DMS153 treated with DMSO at 0.1 percent for 48 hours (cell line): ENCODE data around the gene ITFG1.
A peak's percentile ranks its signal among the peaks of the same experiment; 100 is the strongest.

Source experiments
- DNase-seq: peaks from one replicate; lab custom pipeline; 2025; ENCODE audit not compliant: unreplicated experiment; lab: John Stamatoyannopoulos, UW

The ITFG1 gene

DNA sequence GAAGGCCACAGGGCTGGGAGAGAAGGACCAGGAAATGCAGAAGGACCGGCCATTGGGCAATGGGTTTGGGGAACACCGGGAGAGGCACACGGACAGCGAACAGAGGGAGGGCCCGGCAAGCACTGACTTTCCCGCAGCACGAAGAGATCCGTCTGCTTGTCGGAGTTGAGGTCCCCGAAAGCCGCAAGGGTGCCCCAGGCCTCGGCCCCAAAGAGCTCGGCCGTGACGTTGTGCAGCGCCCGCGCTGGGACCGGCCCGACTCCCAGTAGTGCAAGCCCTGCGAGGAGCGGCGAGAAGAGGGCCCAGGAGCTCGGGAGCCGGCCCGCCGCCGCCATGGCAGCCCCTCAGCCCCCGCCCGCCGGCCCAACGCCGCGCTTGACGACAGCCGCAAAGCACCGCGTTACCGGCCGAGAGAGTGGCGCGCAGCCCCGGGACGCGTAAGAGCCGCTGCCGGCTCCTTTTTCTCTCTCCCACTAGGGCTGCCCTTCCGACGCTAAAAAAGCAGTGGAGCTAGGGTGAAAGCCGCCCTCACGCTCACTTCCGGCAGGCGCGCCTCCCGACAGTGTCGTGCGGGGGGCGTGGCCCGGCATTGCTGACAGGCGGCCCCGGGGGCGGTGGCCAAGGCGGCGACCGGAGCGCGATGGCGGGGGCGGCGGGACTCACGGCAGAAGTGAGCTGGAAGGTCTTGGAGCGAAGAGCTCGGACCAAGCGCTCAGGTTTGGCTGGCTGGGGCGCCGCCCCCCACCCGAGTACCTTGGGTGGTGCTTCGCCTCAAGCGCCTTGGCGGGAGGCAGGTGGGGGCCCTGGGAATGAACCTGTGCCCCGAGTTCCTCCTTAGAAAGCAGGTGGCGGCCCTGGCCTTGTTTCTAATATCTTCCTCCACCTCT, at the start of gene ITFG1, which contains the start of gene PHKB:
Gene ITFG1 (minus strand): TSS at position 353 of the 887 bp plus-strand sequence. CDS start 18 bp downstream, at position 335.
Gene PHKB (plus strand): TSS at position 621 of the 887 bp plus-strand sequence. CDS start 20 bp downstream, at position 641.
- peak; percentile 31 for DNase-seq

DNA sequence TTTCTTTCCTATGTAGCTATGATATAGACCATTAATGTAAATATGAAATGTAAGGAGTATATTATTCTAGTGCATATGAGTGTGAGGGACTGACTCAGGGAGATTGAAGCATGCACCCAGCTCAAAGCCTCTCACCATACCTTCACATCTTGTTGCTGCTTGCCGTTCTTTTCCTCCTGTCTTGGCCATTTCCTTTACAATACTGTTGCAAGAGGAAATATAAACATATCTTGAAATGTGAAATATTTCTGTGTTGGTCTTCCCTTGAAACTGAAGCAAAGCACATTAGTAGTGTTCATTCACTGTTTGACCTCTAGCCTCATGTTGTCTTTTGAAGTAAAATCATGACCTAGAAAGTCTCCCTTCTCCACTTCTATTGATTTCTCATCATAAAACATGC, 46.8 kb upstream of the ITFG1 start:
- no peak for DNase-seq

DNA sequence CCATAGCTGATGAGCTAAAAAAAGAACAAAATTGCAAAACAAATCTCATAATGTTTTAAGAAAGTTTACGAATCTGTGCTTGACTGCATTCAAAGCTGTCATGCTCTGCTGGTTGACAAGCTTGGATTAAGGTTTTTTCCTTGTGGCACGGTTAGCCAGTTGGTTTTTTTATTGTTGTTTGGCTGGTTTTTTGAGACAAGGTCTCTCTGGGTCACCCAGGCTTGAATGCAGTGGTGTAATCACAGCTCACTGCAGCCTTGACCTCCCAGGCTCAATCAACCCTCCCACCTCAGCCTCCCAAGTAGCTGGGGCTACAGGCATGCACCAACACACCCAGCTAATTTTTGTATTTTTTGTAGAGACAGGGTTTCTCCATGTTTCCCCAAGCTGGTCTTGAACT, 45.9 kb upstream of the ITFG1 start:
- DNase-seq: no peak

DNA sequence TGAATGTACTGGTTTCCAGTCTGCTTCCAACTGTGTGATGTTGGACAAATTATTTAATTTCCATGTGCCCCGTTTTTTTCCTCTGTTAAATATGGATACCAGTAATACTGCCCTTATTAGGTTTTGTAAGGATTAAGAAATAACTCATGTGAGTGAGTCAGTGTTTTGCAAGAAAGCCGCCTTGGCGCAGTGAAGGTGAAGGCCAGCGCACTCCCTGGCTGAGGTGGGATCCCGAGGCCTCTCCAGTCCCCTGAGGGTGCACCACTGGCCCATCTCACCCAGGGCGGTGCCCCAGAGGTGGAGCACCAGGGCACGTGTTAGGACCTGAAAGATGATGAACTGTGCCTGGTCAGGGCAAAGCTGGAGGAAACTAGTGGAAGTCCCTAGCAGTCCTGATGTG, 43.7 kb upstream of the ITFG1 start:
- no peak for DNase-seq

DNA sequence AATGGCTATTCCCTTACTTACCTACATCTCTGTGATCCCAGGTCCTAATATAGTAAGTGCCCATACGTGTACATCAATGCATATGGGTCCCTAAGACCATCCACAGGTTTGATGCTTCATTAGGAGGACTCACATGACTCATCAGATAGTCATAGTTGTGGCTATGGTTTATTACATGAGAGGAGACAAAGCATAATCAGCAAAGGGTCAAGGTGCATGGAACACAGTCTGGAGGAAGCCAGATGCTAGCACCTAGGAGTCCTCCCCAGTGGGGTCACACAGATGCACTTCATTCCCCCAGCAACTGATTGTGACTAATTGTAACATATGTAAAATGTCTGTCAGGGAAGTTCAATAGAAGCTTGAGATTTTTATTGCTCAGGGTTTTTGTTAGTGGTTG, 43.1 kb upstream of the ITFG1 start:
- DNase-seq: no peak

DNA sequence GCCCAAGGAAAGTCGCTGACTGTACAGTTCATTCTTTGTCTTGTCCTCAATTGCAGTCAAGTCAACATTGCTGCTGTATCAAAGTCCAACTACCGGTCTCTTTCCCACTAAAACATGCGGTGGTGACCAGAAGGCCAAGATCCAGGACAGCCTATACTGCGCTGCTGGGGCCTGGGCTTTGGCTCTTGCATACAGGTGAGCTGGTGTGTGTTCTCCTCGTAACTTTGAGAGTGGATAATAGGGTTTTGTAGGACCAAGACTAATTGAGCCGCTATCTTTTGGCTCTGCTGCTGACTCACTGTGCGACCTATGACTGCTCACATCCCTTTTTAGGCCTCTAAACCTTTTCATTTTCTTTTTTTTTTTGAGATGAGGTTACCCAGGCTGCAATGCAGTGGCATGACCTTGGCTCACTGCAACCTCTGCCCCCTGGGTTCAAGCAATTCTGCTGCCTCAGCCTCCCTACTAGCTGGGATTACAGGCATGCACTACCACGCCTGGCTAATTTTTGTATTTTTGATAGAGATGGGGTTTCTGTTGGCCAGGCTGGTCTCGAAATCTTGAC, 38.9 kb upstream of the ITFG1 start:
- DNase-seq: no peak

DNA sequence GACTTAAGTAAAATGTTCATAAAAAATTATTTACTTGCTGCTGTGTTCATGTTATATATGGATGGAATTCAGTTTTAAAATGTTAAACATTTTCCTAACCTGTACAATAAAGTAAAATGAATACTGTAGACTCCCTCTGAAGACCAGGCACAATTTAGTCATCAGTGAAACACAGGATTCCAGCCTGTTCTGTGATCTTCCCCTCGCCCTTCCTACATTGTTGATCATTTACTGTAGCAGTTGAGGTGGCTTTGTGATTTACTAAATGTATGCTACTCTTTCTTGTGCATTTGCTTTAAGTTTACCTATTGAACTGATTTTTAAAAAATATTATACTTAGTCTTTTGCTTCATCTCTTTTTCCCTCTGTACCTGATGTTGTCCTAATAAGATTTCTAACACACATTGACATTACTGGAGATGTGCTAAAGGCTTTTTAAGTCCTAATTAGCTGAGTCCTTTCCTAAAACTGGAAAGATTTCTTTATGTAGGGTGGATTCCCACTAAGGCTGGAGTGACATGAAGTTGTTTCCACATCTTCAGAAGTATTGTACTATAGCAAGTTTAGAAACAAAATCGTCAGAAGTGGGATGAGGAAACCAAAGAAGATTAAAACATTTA, 38.3 kb upstream of the ITFG1 start:
- DNase-seq: no peak

DNA sequence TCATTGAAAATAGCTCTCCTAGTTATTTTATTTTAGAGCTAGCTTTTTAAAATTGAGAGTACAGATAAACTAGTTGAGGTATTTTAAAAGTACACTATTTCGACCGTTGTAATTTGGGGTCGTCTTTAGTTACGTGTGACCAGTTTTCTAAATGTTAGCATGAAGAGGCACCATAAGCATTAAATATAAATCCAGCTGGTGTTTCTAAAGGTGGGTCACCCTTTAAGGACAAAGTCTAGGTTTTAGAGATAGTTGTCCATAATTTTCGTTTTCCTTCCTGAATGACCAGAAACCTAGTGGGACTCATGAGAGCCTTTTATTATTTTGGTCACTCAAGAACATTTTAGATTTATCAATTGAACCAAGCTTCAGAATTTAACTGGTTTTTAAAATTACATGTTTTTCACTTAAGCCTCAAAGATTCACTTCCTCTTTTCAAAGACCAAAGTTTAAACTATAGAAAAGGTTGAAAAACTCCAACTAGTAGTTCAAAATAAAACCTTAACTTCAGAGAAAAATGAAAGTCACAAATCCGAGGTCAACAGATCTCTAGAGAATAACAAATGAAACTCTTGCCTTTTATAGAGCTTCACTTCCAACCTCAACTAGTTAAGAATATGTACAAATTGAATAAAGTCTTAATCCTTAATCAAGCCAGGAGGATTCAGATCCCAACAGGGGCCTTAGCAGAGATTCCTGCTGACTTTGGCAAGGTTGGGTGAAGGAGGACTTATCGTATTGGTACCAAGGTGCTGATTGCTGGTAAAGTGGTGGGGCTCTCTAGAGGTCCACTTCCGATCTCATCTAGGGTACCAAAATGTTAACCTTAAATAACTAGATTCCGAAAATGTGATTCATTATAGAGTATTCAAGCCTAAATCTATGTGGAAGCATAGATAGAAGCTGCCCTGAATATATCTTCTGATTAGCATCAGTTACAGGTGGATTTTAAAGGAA, 32.8 kb upstream of the ITFG1 start:
- DNase-seq: no peak

DNA sequence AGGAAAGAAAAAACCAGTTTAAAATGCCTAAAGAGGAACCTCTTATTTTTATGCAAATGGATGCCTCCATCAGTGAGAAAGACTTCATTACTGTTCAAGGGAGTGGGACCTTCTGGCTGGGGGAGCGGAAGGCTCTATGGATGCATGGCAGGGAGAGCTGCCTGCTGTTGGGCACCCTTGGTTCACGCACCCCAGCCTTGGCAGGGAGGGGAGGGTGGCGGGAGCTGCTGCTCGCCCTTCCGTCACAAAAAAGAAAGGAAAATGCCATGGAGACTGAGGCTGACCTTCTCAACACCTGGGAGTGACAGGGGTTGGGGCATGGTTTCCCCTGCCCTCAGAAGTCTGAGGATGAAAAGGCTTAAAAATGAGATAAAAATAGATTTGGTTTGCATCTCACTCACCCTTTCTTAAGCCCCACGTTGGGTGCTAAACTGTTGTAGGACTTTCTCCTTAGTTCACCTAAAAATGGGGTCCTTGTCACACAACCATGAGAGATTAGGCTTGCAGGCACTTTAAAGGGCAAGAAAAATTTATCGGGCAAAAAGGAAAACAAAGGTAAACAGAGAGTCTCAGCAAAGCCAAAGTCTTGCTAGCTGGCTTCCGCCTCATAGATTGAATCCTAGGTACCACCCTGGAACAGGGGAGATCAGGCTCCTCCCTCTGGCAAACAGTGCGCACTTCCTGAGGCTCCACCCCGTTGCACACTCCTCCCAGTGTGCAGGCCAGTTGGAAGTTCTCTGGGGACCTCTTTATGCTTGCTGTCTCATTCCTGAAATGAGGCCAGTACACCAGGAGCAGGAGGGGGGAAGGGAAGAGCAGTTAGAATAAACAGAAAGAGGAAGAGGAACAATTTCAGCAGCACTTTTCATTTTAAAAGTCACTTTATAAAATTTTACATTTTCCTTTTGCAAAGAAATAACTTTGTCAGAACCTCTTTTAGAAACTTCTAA, 31.8 kb upstream of the ITFG1 start:
- DNase-seq: peak; percentile 9

DNA sequence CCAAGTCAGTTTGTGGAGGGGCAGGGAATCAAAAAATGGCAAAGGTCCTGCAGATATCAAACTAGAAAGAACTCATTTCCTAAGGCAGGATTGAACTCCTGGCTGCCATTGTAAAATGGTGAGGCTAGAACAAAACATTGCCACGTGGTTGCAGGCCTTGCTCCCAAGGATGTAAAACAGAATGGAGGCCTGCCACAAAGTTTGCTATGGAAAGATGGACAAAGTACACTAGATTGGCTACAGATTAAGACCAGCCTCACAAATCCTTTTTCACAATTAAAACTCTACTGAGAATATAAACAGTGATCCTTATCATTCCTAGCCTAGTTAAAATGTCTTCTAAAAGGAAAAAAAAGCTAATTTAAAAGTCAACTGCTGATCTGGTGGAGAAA, 31.2 kb upstream of the ITFG1 start:
- DNase-seq: no peak

DNA sequence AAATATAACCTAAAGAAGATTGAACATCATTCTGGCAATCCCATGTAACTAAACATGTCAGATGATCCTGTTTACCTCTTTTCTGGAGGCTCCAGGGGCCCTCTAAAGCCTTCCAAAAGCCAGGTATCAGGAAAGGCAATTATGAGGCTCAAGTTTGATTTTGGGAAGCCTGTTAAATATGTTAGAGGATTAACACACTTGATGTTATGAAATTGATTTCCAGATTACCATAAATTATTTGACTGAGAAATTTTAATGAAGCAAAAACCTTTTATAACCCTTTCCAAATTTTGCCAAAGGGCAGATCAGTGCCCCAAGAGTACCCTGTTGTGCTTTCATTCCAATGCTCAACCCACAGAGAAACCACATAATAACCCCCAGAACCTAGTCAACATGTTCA, 29.6 kb upstream of the ITFG1 start:
- no peak for DNase-seq

DNA sequence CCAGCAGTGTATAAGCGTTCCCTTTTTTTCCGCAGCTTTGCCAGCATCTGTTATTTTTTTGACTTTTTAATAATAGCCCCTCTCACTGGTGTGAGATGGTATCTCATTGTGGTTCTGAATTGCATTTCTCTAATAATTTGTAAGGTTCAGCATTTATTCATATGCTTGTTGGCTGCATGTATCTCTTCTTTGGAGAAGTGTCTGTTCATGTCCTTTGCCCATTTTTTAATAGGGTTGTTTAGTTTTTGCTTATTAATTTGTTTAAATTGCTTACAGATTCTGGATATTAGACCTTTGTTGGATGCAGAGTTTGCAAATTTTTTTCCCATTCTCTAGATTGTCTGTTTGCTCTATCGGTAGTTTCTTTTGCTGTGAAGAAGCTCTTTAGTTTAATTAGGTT, 27.2 kb upstream of the ITFG1 start:
- no peak for DNase-seq

DNA sequence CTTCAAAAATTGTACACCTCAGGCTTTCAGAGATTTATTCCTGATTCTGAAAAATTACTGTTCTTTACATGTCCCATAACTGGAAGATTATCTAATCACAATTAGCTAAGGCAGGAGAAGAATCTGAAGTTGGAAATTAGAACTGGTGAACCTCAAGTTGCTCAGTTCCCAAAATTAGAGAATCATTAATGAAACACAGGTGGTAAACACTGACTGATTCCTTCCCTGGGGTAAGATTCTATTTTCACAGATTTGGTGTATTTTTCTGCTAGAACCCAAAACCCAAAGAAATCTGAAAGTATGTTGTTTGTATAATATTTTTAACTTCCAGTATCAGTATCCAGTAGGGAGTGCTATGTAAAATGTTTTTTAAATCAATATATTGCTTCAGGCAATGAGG, 26.0 kb upstream of the ITFG1 start:
- DNase-seq: no peak

DNA sequence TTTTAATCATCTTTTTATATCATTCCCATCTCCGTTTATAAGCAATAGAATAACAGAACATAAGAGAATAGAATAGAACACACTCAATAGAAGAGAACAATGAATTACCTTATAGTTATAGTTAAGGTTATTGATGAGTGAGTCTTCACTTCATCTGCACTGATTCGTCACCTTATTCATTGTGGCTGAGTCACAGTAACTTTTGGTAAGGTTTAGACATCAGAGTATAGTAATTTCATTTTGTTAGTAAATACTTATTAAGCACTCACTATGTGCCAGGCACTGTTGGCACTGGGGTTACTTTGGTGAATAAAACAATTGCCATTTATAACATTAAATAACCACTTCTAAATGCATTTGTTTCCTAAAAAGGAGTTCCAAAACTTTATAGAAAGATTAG, 22.8 kb upstream of the ITFG1 start:
- DNase-seq: no peak

DNA sequence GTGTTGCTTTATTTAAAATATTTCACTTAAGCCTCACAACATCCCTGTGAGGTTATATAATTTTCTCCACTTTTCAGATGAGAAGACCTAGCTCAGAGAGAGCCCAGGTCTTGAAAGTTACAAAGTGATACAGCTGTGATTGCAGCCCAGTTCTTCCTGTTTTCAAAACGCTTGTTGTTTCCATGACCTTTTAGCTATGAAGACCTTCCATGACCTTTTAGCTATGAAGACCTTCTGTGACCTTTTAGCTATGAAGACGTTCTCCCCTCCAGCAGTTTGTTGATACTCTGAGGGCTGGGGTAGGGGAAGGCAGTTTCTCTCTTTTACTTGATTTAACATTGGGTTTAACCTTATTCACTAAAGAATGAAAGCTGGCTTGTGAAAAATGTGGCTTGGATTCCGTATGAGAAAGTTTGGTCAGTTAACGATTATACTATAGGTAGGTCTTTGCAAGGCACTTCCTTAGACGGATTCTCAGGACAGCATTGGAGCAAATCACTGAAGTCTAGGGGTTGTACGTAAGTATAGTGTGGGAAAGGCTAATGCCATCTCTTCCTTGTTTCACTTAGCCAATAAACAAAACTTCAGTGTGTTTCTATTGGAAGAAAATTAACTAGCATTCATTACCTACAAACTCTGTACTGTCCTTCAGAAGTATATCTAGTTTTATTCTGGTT, 21.0 kb upstream of the ITFG1 start:
- DNase-seq: no peak

DNA sequence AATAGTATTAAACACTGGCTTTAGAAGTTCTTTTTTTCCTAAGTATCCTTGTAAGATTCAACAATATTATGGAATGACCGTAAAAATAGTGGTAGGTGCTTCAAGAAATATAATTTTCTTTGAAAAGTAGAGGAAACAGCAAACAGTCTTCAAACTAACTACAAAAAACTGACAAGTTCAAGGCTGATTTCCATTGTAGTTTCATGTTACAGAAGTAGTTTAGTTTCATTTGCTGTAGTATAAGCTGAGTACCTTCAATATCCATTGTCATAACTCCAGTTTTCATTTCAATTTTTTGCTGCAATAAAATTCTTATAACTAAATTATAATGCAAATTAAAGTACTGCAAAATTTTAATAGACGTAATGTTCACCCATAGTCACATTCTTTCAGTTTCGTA, 19.5 kb upstream of the ITFG1 start:
- no peak for DNase-seq

DNA sequence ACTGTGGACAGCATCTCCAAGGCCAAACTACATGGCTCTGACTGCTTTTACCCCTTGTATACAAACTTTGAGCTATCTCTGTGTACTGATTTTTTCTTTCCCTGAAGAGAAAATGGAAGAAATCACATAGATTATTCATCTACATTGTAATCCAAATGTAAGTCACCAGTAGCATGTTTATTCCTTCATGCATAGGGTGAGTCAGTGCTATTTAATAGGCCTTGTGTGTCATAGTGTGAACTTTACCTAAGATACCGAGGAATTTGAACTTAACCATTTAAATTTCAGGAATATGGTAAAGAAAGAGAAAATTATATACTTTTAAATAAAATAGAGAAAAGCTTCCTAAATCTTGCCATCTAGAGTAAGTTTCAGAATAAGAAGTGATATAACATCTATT, 16.8 kb upstream of the ITFG1 start:
- DNase-seq: no peak

DNA sequence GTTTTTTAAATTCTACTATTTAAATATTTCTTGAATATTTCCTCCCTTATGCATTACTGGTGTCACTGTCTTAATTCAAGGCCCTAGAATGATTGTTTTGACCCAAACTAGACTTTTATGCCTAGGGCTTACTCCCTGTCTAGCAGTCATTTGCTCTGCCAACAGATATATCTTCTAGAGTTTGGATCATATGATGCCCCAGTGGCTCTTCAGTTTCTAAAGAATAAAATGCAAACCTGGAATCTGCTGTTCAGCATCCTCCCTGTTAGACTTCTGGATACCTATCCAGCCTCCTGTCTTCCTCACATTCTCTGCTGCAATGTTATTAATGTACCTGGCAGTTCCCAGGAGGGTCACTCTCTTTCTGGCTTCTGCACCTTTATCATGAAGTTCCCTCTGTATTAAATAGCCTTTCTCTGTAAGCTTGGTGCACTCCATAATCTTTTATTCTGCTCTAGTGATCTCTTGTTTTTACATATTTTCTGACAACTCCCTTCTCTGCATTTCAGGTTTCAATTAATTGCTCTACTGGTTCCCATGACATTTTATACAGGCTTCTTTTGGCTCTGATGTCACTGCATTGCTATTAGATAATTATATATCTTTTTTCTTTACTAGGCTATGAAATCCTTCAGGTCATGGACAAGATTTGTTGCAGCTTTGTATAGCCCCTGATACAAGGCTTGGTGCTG, 15.9 kb upstream of the ITFG1 start:
- no peak for DNase-seq

DNA sequence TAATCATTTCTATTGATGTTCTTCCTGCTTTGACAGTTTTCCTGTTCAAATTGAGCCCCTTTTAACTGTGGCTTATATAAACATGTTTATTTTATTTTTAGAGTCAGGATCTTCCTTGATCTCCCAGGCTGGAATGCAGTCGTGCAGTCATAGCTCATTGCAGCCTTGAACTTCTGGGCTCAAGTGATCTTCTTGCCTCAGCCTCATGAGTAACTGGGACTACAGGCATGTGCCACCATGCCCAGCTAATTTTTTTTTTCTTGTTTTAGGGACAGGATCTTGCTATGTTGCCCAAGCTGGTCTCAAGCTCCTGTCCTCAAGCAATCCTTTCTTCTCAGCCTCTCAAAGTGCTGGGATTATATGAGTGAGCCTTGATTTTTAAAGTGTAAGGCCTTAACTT, 14.9 kb upstream of the ITFG1 start:
- no peak for DNase-seq
